Measurements from ENCODE around the gene STT3B.

Gene STT3B

GRCh38 chr3:31648286-31648968, 115.7 kb downstream of the STT3B start:
- no peak for DNase-seq (ENCODE audit: low read depth in 2 of 2)

- DNase-seq (ENCODE audit: low read depth in 2 of 2) = no peak
Measured at GRCh38 chr3:31652296-31652695, 119.6 kb downstream of the STT3B start.

- DNase-seq (ENCODE audit: low read depth in 2 of 2) = no peak
Measured at GRCh38 chr3:31653464-31653863, 120.7 kb downstream of the STT3B start.

GRCh38 chr3:31654998-31655397, 122.3 kb downstream of the STT3B start:
- no peak for DNase-seq (ENCODE audit: low read depth in 2 of 2)

GRCh38 chr3:31659246-31659645, 126.5 kb downstream of the STT3B start:
- DNase-seq (ENCODE audit: low read depth in 2 of 2) = no peak

- no peak for DNase-seq (ENCODE audit: low read depth in 2 of 2)
Measured at GRCh38 chr3:31661286-31661685, 128.6 kb downstream of the STT3B start.

GRCh38 chr3:31661993-31662670, 129.4 kb downstream of the STT3B start:
- no peak for DNase-seq (ENCODE audit: low read depth in 2 of 2)

- no peak for DNase-seq (ENCODE audit: low read depth in 2 of 2)
Measured at GRCh38 chr3:31664031-31664430, 131.3 kb downstream of the STT3B start.

GRCh38 chr3:31667582-31667981, 134.9 kb downstream of the STT3B start:
- no peak for DNase-seq (ENCODE audit: low read depth in 2 of 2)

GRCh38 chr3:31668242-31668641, 135.5 kb downstream of the STT3B start:
- no peak for DNase-seq (ENCODE audit: low read depth in 2 of 2)

GRCh38 chr3:31670136-31670535, 137.4 kb downstream of the STT3B start:
- DNase-seq (ENCODE audit: low read depth in 2 of 2) = no peak

- no peak for DNase-seq (ENCODE audit: low read depth in 2 of 2)
Measured at GRCh38 chr3:31670722-31671121, 138.0 kb downstream of the STT3B start.

GRCh38 chr3:31671451-31671850, 138.7 kb downstream of the STT3B start:
- no peak for DNase-seq (ENCODE audit: low read depth in 2 of 2)

- no peak for DNase-seq (ENCODE audit: low read depth in 2 of 2)
Measured at GRCh38 chr3:31671976-31672375, 139.3 kb downstream of the STT3B start.

GRCh38 chr3:31673950-31674349, 141.2 kb downstream of the STT3B start:
- no peak for DNase-seq (ENCODE audit: low read depth in 2 of 2)

GRCh38 chr3:31676556-31676955, 143.8 kb downstream of the STT3B start:
- DNase-seq (ENCODE audit: low read depth in 2 of 2) = no peak

- no peak for DNase-seq (ENCODE audit: low read depth in 2 of 2)
Measured at GRCh38 chr3:31680072-31680870, 147.5 kb downstream of the STT3B start.
